ENCODE data around the gene SIRPG.

SIRPG gene

DNA sequence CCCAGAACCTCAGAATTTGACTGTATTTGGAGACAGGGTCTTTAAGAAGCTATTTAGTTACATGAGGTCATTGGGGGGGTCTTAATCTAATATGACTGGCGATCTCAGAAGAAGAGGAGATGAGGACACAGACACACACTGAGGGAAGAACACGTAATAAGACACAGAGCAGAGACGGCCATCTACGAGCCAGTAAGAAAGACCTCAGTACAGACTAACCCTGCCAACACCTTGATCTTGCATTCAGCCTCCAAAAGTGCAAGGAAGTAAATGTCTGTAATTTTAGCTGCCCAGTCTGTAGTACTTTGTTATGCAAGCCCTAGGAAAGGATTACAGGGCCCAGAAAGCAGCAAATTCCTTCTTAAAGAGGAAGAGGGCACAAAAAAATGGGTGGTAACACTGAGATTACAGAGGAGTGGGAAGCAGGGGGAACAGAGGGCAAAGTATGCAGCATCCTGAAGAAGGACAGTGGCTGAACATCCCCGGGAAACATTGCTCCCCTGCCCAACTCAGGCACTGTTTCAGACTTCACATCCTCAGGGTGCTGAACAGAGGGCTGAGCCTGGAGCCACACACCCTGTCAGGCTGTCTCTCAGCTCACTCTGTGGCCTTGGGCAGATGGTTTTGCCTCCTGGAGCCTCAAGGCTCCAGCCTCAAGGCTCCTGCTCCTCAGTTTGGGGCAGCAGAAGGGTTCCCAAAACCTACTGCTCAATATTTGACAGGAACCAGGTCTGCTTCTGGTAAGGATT lies 27.9 kb upstream of the SIRPG start:
- Mint-ChIP-seq H3K9me3 (peaks cover 12% of the 10 kb centered on the region), H3K4me3 (peak overlapping the region; percentile 77), H3K36me3 (ENCODE audit: low read depth) (peaks cover 23% of the 10 kb centered on the region), H3K27ac (peak overlapping the region; percentile 90), H3K4me1 (ENCODE audit: low read depth) (peaks cover 87% of the 10 kb centered on the region), H3K27me3 (no peaks in the 10 kb centered on the region)
- no peak for DNase-seq

DNA sequence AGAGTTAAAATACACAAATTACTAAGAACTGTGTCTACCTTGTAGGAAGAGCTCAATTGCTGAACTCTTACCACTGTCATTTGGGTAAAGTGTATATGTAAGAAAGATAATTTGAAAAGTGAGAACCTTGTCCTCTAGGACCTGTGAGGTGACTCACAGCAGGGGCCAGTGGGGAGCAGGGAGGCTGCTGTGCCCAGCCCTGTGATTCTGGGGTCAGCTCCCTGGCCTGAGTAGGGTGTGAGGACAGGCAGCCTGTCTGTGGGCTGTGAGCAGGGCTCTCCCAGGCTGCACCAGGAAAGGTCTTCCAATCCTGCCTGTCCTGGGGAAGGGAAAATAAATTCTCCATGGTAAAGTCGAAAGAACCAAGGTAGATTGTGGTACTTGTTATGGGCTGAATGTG lies 27.3 kb upstream of the SIRPG start:
- peaks cover 87% of the 10 kb centered on the region for H3K4me1 Mint-ChIP-seq (ENCODE audit: low read depth)
- H3K27ac Mint-ChIP-seq = peak overlapping the region; percentile 90
- no peaks in the 10 kb centered on the region for H3K27me3 Mint-ChIP-seq
- no peak for DNase-seq
- peaks cover 29% of the 10 kb centered on the region for H3K36me3 Mint-ChIP-seq (ENCODE audit: low read depth)
- H3K4me3 Mint-ChIP-seq = peak overlapping the region; percentile 77
- peaks cover 12% of the 10 kb centered on the region for H3K9me3 Mint-ChIP-seq

DNA sequence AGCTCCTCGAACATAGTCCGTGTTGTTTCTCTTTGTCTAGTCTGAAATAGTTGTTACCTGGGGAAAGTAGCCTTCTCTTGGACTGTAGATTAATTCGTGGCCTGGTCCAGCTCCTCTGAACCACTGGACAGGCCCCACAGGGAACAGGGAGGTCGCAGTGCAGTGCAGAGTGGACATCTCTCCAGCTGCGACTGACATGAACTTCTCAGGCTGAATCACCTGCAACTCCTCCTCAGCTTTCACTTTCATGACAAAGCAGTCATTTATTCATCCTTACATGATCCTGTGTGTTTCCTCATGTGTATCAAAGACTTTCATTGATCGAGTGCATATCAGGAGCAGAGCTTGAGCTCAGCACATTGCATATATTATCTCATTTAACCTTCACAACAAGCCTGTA lies 19.1 kb upstream of the SIRPG start:
- peak overlapping the region; percentile 87 for H3K27ac Mint-ChIP-seq
- no peak for DNase-seq
- peak overlapping the region; percentile 59 for H3K4me3 Mint-ChIP-seq
- H3K36me3 Mint-ChIP-seq (ENCODE audit: low read depth) = peaks cover 55% of the 10 kb centered on the region
- H3K9me3 Mint-ChIP-seq = peaks cover 3% of the 10 kb centered on the region
- H3K4me1 Mint-ChIP-seq (ENCODE audit: low read depth) = peaks cover 95% of the 10 kb centered on the region
- no peaks in the 10 kb centered on the region for H3K27me3 Mint-ChIP-seq

DNA sequence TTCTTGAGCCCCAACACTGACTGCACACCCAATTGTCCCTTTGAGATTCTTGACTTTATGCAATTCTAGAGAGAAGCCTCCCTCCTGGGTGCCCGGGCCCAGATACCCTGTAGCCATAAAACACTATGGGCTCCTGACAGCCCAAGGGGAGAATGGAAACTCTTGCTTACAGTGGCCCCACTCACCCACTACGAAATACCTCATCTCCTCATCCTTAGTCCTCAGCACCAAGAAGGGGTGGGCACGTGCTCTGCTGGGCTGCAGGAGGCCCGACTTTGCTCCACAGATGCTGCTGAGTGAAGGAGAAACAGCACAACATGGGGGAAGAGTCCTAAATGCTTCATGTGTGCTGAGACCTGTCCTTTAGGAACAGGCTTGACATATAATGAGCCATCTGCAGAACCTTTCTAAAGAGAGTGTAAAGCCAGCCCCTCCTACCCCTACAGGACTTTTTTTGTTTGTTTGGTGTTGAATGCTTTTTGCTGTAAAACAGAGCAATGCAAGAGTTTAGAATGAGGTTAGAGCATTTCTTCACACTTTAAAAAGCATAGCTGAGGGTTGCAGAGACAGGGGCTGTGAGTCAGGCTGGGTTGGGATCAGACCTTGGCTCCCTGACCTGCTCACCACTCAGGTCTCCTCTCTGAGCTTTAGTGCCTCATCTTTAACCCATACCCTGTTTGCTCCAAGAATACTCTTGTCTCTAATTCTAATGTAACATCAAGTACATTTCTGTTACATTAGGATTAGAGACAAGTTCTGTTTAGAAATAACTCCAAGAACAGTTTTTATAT lies 17.6 kb upstream of the SIRPG start:
- no peaks in the 10 kb centered on the region for H3K27me3 Mint-ChIP-seq
- no peak for DNase-seq
- H3K9me3 Mint-ChIP-seq = peaks cover 11% of the 10 kb centered on the region
- H3K4me1 Mint-ChIP-seq (ENCODE audit: low read depth) = peaks cover 99% of the 10 kb centered on the region
- H3K27ac Mint-ChIP-seq = peak overlapping the region; percentile 91
- peak overlapping the region; percentile 44 for H3K4me3 Mint-ChIP-seq
- H3K36me3 Mint-ChIP-seq (ENCODE audit: low read depth) = peaks cover 59% of the 10 kb centered on the region

DNA sequence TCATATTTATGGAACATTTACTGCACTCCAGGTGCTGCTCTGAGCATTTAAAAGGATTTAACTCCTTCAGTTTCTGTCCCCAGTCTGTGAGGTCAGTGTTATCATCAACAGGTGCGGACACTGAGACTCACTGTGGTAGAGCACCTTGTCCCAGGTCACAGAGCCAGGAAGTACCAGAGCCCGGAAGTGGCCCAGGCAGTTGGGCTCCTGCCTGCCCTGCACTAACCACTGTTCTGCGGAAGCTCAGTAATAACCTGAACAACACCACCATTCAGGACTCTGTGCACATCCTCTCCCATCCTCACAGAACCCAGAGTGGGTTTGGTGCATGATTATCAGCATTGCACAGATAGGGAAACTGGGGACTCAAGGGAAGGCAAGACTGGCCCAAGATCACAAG lies 16.8 kb upstream of the SIRPG start:
- peak overlapping the region; percentile 44 for H3K4me3 Mint-ChIP-seq
- DNase-seq = peak; percentile 65
- H3K27me3 Mint-ChIP-seq = no peaks in the 10 kb centered on the region
- H3K9me3 Mint-ChIP-seq = peaks cover 9% of the 10 kb centered on the region
- H3K4me1 Mint-ChIP-seq (ENCODE audit: low read depth) = peaks cover 99% of the 10 kb centered on the region
- peaks cover 59% of the 10 kb centered on the region for H3K36me3 Mint-ChIP-seq (ENCODE audit: low read depth)
- H3K27ac Mint-ChIP-seq = peak overlapping the region; percentile 91

DNA sequence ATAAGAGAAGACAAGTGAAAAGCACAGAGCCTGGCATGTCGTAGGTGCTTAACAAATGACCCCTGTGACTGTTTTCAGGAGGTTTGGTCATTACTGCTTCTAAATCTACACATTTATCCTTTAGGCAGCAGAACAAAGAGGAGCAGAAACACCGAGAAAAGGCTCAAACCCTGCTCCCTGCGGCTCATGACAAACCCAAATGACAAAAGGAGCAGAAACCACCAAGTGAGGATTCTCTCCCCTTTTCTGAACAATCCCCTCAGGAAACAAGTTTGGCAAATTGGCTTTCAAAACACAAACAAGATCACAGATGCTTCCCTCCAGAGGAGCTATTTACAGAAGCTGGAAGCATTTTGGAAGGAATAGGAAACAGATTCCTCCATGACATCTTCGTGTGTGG lies 15.8 kb upstream of the SIRPG start:
- peaks cover 8% of the 10 kb centered on the region for H3K9me3 Mint-ChIP-seq
- H3K27me3 Mint-ChIP-seq = no peaks in the 10 kb centered on the region
- no peak for DNase-seq
- H3K4me1 Mint-ChIP-seq (ENCODE audit: low read depth) = peaks cover 99% of the 10 kb centered on the region
- H3K36me3 Mint-ChIP-seq (ENCODE audit: low read depth) = peaks cover 61% of the 10 kb centered on the region
- peak overlapping the region; percentile 91 for H3K27ac Mint-ChIP-seq
- peak overlapping the region; percentile 65 for H3K4me3 Mint-ChIP-seq

DNA sequence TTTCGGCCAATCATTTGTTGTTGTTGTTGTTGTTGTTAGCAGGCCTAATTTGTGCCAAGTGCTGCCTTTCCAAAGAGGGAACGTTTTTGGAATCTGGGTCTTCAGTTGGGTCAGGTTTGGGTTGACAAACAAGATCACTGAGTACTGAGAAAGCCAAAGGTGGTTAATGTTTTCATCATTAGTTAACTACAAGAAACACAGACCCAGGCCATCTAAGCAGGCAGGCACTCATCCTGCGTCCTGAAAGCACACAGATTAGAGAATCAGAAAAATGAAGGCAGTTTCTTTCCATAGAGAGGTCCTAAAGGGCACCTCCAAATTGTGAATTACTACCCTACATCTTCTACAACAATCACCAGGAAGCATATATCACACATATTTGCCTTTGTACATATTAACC lies 15.1 kb upstream of the SIRPG start:
- Mint-ChIP-seq H3K27me3 (no peaks in the 10 kb centered on the region), H3K4me3 (peak overlapping the region; percentile 65), H3K27ac (peak overlapping the region; percentile 91), H3K9me3 (peaks cover 8% of the 10 kb centered on the region), H3K36me3 (ENCODE audit: low read depth) (peaks cover 58% of the 10 kb centered on the region), H3K4me1 (ENCODE audit: low read depth) (peaks cover 98% of the 10 kb centered on the region)
- DNase-seq = no peak

DNA sequence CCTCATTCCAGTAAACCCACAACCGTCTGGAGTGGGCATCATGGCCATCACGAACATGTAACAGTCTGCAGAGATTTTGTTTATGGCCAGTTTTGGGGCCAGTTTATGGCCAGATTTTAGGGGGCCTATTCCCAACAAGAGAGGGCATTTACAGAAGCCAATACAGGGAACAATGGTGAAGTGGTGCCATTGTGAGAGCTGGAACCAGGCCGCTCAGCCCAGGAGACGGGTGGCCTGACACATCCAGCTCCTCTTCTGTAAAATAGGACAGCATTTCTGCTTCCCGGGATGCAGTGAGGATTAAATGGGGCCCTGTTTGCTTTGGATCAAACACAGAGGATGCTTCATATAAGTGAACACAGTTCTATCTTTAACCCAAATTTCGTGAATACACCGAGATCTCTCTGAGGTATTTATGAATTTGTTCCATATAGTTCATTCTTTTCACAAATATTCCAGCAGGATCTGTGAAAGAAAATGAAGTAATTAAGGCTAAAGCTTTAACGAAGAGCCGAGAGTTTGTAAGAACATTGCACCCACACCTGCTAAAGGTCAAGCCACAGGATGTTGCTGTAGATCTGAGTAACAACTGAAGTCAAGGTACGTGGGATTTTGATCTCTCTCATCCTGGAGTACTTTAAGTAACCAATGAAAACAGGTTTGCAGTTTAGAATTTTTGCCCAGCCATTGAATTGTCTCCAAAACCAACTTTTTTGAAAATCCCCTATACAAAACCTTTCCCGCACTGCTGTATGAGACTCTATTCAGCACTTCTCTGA lies 14.5 kb upstream of the SIRPG start:
- Mint-ChIP-seq H3K4me1 (ENCODE audit: low read depth) (peaks cover 98% of the 10 kb centered on the region), H3K36me3 (ENCODE audit: low read depth) (peaks cover 52% of the 10 kb centered on the region), H3K27me3 (no peaks in the 10 kb centered on the region), H3K4me3 (peak overlapping the region; percentile 65), H3K9me3 (peaks cover 8% of the 10 kb centered on the region), H3K27ac (peak overlapping the region; percentile 91)
- no peak for DNase-seq

DNA sequence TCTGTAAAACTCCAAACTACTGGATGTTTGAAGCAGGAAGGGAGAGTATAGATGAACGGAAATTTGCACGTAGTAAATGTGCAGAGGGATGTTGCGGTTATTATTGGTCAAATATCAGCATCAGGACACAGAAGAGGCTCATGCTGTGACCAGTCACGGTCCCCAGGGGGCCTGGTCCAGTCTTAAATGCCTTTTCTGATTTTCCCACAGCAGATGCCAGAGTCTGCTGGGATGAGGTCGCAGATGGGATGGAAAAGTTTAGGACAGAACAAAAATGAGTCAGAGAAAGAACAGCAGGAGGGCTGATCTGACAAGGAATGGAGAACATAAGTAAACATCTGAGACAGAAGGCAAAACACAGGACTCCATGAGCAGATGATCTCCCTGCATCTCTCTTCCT lies 11.7 kb upstream of the SIRPG start:
- H3K36me3 Mint-ChIP-seq (ENCODE audit: low read depth) = peaks cover 43% of the 10 kb centered on the region
- peaks cover 98% of the 10 kb centered on the region for H3K4me1 Mint-ChIP-seq (ENCODE audit: low read depth)
- DNase-seq = no peak
- no peak overlapping the region for H3K4me3 Mint-ChIP-seq
- peaks cover 8% of the 10 kb centered on the region for H3K9me3 Mint-ChIP-seq
- H3K27me3 Mint-ChIP-seq = no peaks in the 10 kb centered on the region
- H3K27ac Mint-ChIP-seq = peak overlapping the region; percentile 65

DNA sequence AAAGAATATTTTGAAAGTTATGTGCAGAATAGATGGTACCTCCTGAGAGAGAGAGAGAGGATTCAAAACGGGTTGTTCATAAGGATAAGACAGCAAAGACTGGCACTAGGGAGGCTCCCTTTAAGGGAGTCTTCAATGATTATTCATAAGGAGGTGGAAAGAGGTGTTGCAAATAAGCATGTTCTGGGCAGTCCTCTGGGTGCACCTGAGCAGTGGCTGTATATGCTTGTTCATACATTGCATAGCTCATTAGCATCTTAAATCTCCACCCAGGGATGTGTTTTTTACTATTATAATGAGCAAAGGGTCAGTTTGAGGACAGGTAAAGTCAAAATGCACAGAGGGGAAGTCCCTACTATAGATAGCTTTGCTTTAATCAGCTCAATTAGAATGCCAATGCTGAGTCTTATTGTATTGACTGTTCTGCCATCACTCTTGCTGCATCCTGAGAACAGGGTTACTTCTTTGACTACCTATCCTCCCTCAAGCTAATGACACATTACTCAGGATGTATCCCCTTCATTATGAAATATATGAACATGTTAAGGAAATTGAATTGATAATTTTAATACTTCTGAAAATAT lies 10.0 kb upstream of the SIRPG start:
- peaks cover 42% of the 10 kb centered on the region for H3K36me3 Mint-ChIP-seq (ENCODE audit: low read depth)
- peaks cover 97% of the 10 kb centered on the region for H3K4me1 Mint-ChIP-seq (ENCODE audit: low read depth)
- peak overlapping the region; percentile 0 for H3K4me3 Mint-ChIP-seq

DNA sequence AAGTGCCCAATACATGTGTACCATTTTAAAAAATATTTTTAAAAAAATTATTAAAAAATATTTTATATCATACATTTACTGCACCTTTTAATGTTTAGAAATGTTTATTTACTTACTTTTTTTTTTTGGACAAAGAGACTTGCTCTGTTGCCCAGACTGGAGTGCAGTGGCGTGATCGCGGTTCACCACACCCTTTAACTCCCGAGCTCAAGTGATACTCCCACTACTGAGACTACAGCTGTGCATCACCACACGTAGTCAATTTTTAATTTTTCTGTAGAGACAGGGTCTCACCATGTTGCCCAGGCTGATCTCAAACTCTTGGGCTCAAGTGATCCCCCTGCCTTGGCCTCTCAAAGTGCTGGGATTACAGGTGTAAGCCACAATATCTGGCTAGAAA lies 9.2 kb upstream of the SIRPG start:
- DNase-seq = no peak
- Mint-ChIP-seq H3K4me3 (no peak overlapping the region), H3K27me3 (no peaks in the 10 kb centered on the region), H3K4me1 (ENCODE audit: low read depth) (peaks cover 97% of the 10 kb centered on the region), H3K36me3 (ENCODE audit: low read depth) (peaks cover 38% of the 10 kb centered on the region), H3K9me3 (peaks cover 8% of the 10 kb centered on the region), H3K27ac (peak overlapping the region; percentile 60)

More for the DNA sequence above, 10.0 kb upstream of the SIRPG start:
- H3K9me3 Mint-ChIP-seq = peaks cover 8% of the 10 kb centered on the region
- H3K27me3 Mint-ChIP-seq = no peaks in the 10 kb centered on the region
- no peak for DNase-seq
- peak overlapping the region; percentile 60 for H3K27ac Mint-ChIP-seq

DNA sequence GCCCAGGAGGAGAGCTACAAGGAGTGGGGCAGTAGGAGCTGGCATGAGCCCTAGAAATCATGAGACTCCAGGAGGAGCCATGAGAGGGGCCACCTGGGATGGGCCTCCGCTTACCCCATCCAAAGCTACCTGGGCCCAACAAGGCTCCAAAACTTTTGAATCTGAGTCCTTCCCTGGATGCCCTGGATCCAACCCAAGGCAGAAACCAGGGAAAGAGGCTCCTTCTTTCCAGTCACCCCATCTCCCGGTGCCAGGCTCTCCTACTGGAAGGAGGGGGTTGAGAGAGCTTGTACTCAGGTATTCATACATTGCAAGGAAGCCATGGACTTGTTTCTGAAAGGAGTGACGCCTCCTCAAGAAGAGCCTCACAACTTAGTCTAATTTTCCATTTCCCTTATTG lies 7.8 kb upstream of the SIRPG start:
- H3K27me3 Mint-ChIP-seq = no peaks in the 10 kb centered on the region
- H3K9me3 Mint-ChIP-seq = peaks cover 3% of the 10 kb centered on the region
- DNase-seq = no peak
- peaks cover 97% of the 10 kb centered on the region for H3K4me1 Mint-ChIP-seq (ENCODE audit: low read depth)
- peaks cover 33% of the 10 kb centered on the region for H3K36me3 Mint-ChIP-seq (ENCODE audit: low read depth)
- H3K4me3 Mint-ChIP-seq = peak overlapping the region; percentile 73
- peak overlapping the region; percentile 91 for H3K27ac Mint-ChIP-seq

DNA sequence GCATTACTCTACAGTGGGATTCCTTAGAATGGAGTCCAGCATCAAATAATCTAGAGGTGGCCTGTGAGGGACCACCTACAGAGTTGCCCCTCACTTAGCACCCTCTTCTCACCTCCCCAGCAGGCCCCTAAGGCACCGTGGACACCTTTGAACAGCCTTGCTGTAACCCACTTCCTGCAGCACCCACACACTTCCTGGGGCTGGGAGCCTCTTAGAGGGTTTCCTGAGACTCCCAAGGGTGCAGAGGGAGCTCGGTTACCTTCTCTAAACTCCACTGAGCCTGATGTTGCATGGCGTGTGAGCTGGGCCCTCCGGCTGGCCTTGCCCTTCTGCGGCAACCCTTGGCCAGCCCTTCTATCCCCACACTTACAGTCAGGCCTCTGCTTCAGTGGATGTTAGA lies 7.3 kb upstream of the SIRPG start:
- Mint-ChIP-seq H3K27me3 (no peaks in the 10 kb centered on the region), H3K4me3 (peak overlapping the region; percentile 73)
- peak; percentile 75 for DNase-seq

DNA sequence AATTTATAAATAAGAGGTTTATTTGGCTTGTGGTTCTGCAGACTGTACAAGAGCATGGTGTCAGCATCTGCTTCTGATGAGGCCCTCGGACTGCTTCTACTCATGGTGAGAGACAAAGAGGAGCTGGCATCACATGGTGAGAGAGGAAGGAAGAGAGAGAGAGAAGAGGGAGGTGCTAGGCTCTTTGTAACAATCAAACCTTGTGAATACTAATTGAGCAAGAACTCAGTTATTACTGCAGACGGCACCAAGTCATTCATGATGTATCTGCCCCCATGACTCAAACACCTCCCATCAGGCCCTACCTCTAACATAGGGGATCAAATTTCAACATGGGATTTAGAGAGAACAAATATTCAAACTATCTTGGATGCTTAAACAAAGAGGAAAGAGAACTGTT lies 6.3 kb upstream of the SIRPG start:
- H3K4me1 Mint-ChIP-seq (ENCODE audit: low read depth) = peaks cover 97% of the 10 kb centered on the region

More for the DNA sequence above, 7.3 kb upstream of the SIRPG start:
- Mint-ChIP-seq H3K4me1 (ENCODE audit: low read depth) (peaks cover 97% of the 10 kb centered on the region), H3K9me3 (peaks cover 3% of the 10 kb centered on the region), H3K27ac (peak overlapping the region; percentile 91), H3K36me3 (ENCODE audit: low read depth) (peaks cover 30% of the 10 kb centered on the region)

More for the DNA sequence above, 6.3 kb upstream of the SIRPG start:
- no peaks in the 10 kb centered on the region for H3K27me3 Mint-ChIP-seq
- H3K36me3 Mint-ChIP-seq (ENCODE audit: low read depth) = peaks cover 20% of the 10 kb centered on the region
- peak overlapping the region; percentile 73 for H3K4me3 Mint-ChIP-seq
- DNase-seq = no peak
- H3K27ac Mint-ChIP-seq = peak overlapping the region; percentile 91
- peaks cover 3% of the 10 kb centered on the region for H3K9me3 Mint-ChIP-seq

Measured in activated T-cell treated with anti-CD3 and anti-CD28 coated beads, Interleukin-2, amount 50 U/mL, for 24 hours (primary cell).